Muscle layer of duodenum (tissue), 2 donors: ENCODE measurements around the gene COLQ.
"Not testable (repeated sequence)": the region's sequence is repeated elsewhere in the genome, so short reads cannot be mapped to it uniquely, and the experiment has no call there.

ENCODE experiments used
- H3K27ac ChIP-seq: one replicate; pipeline ENCODE4 v1.7.0; 2013; ENCODE audit warnings: mild to moderate bottlenecking, low read length
- H3K27me3 ChIP-seq: one replicate; pipeline ENCODE4 v1.7.0; 2013; ENCODE audit warnings: low read depth, mild to moderate bottlenecking, control low read depth, low read length
- H3K36me3 ChIP-seq, 2 donors: one replicate each; pipeline ENCODE4 v1.7.0; 2013; ENCODE audit warnings: low read length in 2 of 2, control low read depth in 1 of 2, mild to moderate bottlenecking in 1 of 2; ENCODE audit not compliant: insufficient read depth in 2 of 2, control insufficient read depth in 1 of 2
- H3K4me1 ChIP-seq, 2 donors: one replicate each; pipeline ENCODE4 v1.7.0; 2013; ENCODE audit warnings: low read length in 2 of 2, mild to moderate bottlenecking in 2 of 2, control low read depth in 1 of 2, moderate library complexity in 1 of 2; ENCODE audit not compliant: insufficient read depth in 2 of 2, control insufficient read depth in 1 of 2
- H3K4me3 ChIP-seq, 2 donors: one replicate each; pipeline ENCODE4 v1.7.0; 2013; ENCODE audit warnings: low read length in 2 of 2, low read depth in 1 of 2, mild to moderate bottlenecking in 1 of 2
- H3K9me3 ChIP-seq, 2 donors: one replicate each; pipeline ENCODE4 v1.7.0; 2013; ENCODE audit warnings: low read length in 2 of 2, control low read depth in 1 of 2, mild to moderate bottlenecking in 1 of 2; ENCODE audit not compliant: control insufficient read depth in 1 of 2
- donor health status: healthy.

COLQ gene

DNA sequence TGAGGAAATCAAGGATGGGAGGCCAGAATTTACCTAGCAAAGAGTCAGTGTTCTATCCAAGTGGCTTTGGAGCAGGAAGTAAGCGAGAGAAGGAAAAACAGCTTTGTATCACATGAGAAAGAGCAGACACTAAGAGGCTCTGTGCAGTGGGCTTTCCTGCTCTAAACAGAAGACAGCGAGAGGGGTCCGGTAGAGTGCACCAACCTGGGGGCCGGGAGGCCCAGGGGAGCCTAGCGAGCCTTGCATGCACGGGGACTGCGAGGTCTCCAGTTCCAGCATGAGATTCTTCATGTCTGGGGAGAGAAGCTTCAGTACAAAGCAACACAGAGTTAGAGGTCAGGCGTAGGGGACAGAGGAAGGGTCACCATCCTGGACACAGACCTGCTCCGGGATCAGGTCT lies 33.5 kb downstream of the COLQ start:
- Histone ChIP-seq H3K4me1 (no peaks in the 10 kb centered on the region), H3K27me3 (no peaks in the 10 kb centered on the region)

DNA sequence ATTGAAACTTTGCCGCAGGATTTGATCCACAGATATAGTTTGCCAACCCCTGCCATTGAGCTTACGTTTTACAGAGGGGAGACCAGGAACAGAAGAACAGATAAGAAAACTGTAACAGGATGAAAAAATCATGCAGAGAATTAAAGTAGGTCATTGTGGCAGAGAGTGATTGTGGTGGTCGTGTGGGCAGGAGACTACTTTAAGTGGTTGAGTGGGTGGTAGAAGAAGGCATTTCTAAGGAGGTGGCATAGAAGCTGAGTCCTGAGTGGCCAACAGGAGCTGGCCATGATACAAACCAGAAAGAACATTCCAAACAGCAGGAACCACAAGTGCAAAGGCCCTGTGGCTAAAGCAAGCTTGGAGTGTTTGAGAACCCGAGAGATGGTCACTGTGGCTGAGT lies 34.5 kb downstream of the COLQ start:
- H3K9me3 ChIP-seq: no peaks in the 10 kb centered on the region
- H3K36me3 ChIP-seq: peaks cover 4 to 15% of the 10 kb centered on the region in 2 donors
- no peaks in the 10 kb centered on the region for H3K27me3 ChIP-seq
- no peak overlapping the region for H3K4me3 ChIP-seq
- H3K4me1 ChIP-seq: no peaks in the 10 kb centered on the region
- H3K27ac ChIP-seq: no peak overlapping the region

More for the DNA sequence above, 33.5 kb downstream of the COLQ start:
- Histone ChIP-seq H3K27ac (no peak overlapping the region), H3K9me3 (no peaks in the 10 kb centered on the region), H3K36me3 (peaks cover 4 to 15% of the 10 kb centered on the region in 2 donors), H3K4me3 (no peak overlapping the region)

DNA sequence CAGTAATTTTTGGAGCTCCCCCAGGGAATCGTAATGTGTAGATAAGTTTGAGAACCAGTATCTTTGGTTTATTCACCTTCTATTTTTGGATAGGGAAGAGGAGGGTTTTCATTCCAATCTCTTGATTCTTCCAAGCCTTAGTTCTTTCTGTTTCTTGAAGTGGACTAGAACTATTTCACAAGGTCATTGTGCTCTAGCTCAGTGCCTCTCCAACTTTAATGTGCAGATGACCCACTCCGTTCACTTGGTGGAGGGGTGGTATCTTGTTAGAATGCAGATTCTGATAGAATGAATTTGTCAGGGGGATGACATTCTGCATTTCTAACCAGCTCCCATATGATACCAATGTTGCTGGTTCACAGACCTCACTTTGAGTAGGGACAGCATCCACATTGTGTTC lies 35.5 kb downstream of the COLQ start:
- no peak overlapping the region for H3K4me3 ChIP-seq
- H3K36me3 ChIP-seq: peaks cover 4 to 15% of the 10 kb centered on the region in 2 donors
- no peaks in the 10 kb centered on the region for H3K27me3 ChIP-seq
- no peak overlapping the region for H3K27ac ChIP-seq
- no peaks in the 10 kb centered on the region for H3K9me3 ChIP-seq
- no peaks in the 10 kb centered on the region for H3K4me1 ChIP-seq

DNA sequence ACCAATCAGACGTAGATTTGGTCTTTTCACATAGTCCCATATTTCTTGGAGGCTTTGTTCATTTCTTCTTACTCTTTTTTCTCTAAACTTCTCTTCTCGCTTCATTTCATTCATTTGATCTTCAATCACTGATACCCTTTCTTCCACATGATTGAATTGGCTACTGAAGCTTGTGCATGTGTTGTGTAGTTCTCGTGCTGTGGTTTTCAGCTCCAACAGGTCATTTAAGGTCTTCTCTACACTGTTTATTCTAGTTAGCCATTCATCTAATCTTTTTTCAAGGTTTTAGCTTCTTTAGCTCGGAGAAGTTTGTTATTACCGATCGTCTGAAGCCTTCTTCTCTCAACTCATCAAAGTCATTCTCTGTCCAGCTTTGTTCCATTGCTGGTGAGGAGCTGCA lies 37.0 kb downstream of the COLQ start:
- not testable (repeated sequence) for H3K4me3 ChIP-seq, H3K27me3 ChIP-seq, H3K4me1 ChIP-seq, H3K27ac ChIP-seq, H3K9me3 ChIP-seq
- H3K36me3 ChIP-seq: peaks cover 4 to 15% of the 10 kb centered on the region in 2 donors

DNA sequence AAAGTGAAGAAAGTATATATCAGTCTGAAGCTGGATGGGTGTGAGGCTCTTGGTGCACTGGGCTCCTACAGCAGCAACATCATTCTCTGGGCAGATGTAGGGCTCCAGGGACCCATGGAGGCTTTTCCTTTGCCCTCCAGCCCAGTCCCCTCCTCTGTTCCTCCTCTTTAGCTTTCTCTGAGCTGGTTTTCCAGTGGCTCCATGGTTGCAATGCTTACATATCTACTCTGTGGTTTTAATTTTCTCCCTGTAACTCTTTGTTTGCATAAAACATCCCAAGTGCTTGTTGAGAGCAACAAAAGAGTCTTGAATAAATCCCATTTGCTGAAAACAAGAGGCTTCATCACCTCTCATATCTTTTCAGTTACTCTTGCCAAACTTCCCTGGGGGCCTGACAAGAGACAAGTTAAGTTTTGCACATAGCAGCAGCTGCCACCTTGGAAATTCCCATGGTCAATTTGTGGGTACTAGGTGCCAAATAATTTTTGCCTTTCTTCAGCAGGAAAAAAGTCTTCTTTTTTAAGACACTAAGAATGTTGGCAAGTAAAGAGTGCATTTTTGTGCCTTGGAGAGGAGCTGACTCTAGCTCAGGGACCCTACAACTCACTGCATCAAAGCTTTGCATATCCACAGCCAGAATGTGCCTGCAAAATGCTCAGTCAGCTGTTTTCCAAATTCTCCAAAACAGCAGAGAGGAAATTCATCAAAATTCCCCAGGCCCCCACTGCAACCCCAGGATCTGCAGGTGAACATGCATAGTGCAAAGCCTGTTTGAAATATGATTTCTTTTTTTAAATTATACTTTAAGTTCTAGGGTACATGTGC lies 41.9 kb downstream of the COLQ start:
- no peaks in the 10 kb centered on the region for H3K9me3 ChIP-seq
- no peak overlapping the region for H3K4me3 ChIP-seq
- H3K4me1 ChIP-seq: peaks cover 0 to 5% of the 10 kb centered on the region in 2 donors
- H3K27ac ChIP-seq: no peak overlapping the region
- peaks cover 0 to 5% of the 10 kb centered on the region in 2 donors for H3K36me3 ChIP-seq
- no peaks in the 10 kb centered on the region for H3K27me3 ChIP-seq

DNA sequence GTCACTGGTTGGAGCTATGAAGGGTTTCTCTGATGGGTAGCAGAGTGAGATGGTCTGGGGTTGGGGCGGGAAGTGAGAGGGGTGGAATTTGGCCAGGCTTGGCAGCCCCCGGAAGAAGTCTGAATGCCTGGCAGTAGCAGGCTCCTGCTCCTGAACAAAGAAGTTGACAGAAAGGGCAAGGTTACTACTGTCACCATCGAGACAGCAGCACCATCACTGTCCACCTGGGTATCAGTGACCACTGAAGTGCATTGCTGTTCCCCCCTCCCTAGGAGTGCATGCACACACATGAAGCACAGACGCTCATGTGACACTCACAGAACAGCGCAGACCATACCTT lies 42.9 kb downstream of the COLQ start:
- Histone ChIP-seq H3K36me3 (peaks cover 0 to 8% of the 10 kb centered on the region in 2 donors), H3K4me3 (no peak overlapping the region), H3K4me1 (peaks cover 0 to 5% of the 10 kb centered on the region in 2 donors), H3K27me3 (no peaks in the 10 kb centered on the region), H3K27ac (no peak overlapping the region), H3K9me3 (no peaks in the 10 kb centered on the region)

DNA sequence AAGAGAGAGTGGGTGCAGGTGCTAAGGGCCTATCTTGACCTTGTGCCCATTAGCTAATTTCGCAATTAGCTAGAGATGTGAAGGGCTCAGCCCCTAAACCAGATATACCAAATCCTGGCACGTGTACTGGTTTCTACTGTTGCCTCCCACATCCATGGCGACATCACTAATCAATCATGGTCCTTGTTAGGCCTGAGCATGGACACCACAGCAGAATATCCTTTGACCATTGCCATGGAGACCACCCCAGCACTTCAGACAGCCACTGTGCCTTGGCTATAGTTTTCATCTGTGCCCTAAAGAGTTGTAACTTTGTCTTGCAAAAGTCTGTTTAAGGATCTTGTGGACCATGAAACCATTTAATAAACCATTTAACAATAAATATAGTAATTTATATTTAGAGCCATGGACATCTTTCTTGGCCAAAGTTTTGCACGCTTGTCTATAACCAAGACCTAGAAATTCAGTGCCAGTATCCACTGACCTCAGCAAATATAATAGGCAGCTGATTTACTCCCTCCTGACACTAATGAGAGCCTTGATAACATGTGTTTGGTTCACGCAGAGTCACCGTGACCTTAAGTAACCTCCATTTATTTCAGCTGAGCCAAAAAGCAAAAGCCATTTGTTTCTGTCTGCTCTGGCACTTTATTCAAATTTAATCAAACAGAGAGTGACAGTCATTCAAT lies 43.4 kb downstream of the COLQ start:
- peaks cover 0 to 8% of the 10 kb centered on the region in 2 donors for H3K36me3 ChIP-seq

DNA sequence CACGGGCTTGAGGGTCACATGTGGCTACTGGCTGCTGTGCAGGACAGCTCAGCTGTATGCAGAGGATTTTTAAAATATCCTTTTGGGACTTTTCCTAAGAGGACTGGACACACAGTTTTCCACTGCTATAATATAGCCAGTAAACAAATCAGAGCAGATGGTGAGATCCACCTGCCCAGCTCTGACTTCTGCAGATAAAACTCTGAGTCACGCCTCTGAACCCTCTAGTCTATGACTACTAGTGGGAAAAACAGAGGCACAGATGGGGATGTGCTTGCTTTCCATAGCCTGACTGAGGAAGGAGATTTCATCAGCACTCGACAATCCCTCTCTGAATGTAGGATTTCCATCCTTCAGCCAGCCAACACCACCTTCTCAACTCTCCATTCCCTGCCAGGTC lies 45.1 kb downstream of the COLQ start:
- H3K27ac ChIP-seq: no peak overlapping the region
- no peaks in the 10 kb centered on the region for H3K9me3 ChIP-seq
- H3K27me3 ChIP-seq: no peaks in the 10 kb centered on the region
- H3K4me1 ChIP-seq: peaks cover 0 to 5% of the 10 kb centered on the region in 2 donors
- peaks cover 0 to 8% of the 10 kb centered on the region in 2 donors for H3K36me3 ChIP-seq
- H3K4me3 ChIP-seq: no peak overlapping the region

More for the DNA sequence above, 43.4 kb downstream of the COLQ start:
- H3K4me3 ChIP-seq: no peak overlapping the region
- no peaks in the 10 kb centered on the region for H3K9me3 ChIP-seq
- H3K4me1 ChIP-seq: peaks cover 0 to 5% of the 10 kb centered on the region in 2 donors
- H3K27me3 ChIP-seq: no peaks in the 10 kb centered on the region
- H3K27ac ChIP-seq: no peak overlapping the region

DNA sequence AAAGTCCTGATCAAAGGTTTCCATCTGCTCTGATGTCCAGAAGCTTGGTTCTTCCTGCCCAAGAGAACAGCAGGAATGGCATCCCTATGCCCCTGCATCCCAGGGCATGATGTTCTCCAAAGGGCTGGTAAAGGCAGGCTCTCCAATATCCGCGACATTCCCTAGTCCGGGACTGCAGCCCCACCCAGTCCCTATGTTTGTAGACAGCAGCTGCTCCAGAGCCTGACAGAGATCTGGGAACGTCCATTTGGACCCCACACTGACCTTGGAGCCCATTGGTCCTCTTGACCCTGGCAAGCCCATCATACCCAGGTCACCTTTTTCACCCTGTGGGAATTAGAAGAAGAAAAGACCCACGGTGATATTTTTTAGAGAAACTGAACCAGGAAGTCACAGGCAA lies 46.3 kb downstream of the COLQ start:
- Histone ChIP-seq H3K27me3 (no peaks in the 10 kb centered on the region), H3K9me3 (no peaks in the 10 kb centered on the region), H3K27ac (no peak overlapping the region), H3K4me3 (no peak overlapping the region), H3K4me1 (peaks cover 0 to 5% of the 10 kb centered on the region in 2 donors), H3K36me3 (peaks cover 0 to 8% of the 10 kb centered on the region in 2 donors)

DNA sequence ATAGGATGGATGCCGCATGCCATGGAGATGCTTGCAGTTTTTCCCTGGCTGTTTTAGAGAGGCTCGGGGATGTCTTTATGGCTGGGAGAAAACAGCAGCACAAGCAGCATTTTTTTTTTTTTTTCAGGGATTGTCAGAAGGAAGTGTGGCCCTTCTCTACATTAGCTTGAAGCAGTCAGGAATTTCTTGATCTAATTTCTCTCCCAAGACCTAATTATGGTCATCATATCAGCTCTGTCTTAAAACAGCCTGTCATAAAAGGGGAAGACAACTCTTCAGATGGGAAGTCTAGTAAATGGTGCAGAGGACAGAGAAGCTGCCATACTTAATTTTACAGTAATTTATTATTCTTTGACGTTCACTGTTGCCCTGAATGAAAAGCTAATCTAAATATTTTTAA lies 49.6 kb downstream of the COLQ start:
- Histone ChIP-seq H3K4me1 (peaks cover 0 to 8% of the 10 kb centered on the region in 2 donors), H3K27me3 (no peaks in the 10 kb centered on the region), H3K9me3 (no peaks in the 10 kb centered on the region), H3K27ac (no peak overlapping the region), H3K4me3 (no peak overlapping the region), H3K36me3 (peaks cover 0 to 8% of the 10 kb centered on the region in 2 donors)

DNA sequence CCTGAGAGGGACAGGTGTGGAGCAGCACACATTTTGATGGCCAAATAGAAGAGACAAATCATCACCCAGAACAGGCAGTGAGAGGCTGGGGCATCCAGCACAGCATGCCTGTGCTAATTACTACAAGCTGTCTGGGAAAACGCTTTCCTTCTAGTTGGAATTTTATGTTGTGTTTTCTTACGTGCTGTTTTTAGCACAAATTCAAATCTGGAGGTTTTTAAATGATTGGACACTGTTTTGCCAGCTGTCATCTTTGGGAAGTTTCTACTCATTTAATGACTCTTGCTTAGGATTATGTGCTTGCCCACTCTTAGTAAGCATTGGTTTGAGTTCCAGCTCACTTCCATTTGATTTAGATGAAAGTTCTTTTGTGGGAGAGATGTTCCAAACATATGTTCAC lies 50.7 kb downstream of the COLQ start:
- H3K27ac ChIP-seq: no peak overlapping the region
- H3K9me3 ChIP-seq: no peaks in the 10 kb centered on the region
- H3K4me3 ChIP-seq: no peak overlapping the region
- peaks cover 0 to 8% of the 10 kb centered on the region in 2 donors for H3K36me3 ChIP-seq
- peaks cover 0 to 4% of the 10 kb centered on the region in 2 donors for H3K4me1 ChIP-seq
- H3K27me3 ChIP-seq: no peaks in the 10 kb centered on the region
